Body of pancreas (tissue), 4 donors: ENCODE results near the gene DYNLL1. TPM values are rescaled to one million over a fixed set of nuclear protein-coding genes. Genes with fewer than 3 reads are reported as not detected.

Experiments
- ATAC-seq: fragments of 150-250 bp; one replicate; pipeline ENCODE4 v1.9.1; 2016
- DNase-seq, 4 donors: peaks; one replicate each; pipeline ENCODE4 v3.0.0-alpha.2; 2019
- H3K27ac ChIP-seq, 4 donors: fragments of 200-600 bp; sonication (generic); 1 replicate in 3 of 4; 2 replicates in 1 of 4; pipeline versions ENCODE4 v1.5.1 to v1.6.1; 2016 to 2019; ENCODE audit warnings: mild to moderate bottlenecking in 1 of 4, mixed read lengths in 1 of 4, moderate library complexity in 1 of 4
- H3K27me3 ChIP-seq, 2 donors: fragments of 200-600 bp; sonication (generic); one replicate each; pipeline ENCODE4 v1.6.0; 2016; ENCODE audit warnings: mild to moderate bottlenecking in 1 of 2
- H3K36me3 ChIP-seq, 2 donors: fragments of 200-600 bp; sonication (generic); replicated peaks in 1 of 2; 2 replicates each; pipeline ENCODE4 v1.5.1; 2016; ENCODE audit warnings: low read depth in 2 of 2; ENCODE audit not compliant: insufficient read depth in 1 of 2
- H3K4me1 ChIP-seq: fragments of 200-600 bp; sonication (generic); one replicate; pipeline ENCODE4 v1.6.0; 2016
- H3K4me3 ChIP-seq, 2 donors: fragments of 200-600 bp; sonication (generic); 1 replicate in 1 of 2; 2 replicates in 1 of 2; pipeline ENCODE4 v1.5.1; 2016 to 2019
- H3K9me3 ChIP-seq, 3 donors: fragments of 200-600 bp; sonication (generic); 1 replicate in 2 of 3; 2 replicates in 1 of 3; pipeline ENCODE4 v1.5.1; 2016
- POLR2A ChIP-seq, 3 donors: fragments of 450-650 bp; IDR thresholded peaks; one replicate each; pipeline ENCODE4 v1.6.1; 2016; ENCODE audit warnings: antibody characterized with exemption in 3 of 3, mild to moderate bottlenecking in 2 of 3
- WGBS, 2 donors: methylation state at CpG; one replicate each; pipeline ENCODE4 v1.1.5; 2017; 5-methylcytosine and 5-hydroxymethylcytosine counted together
- intact Hi-C: fragments of 100-400 bp; cut with DNase I; formaldehyde crosslinking; loops from one replicate; pipeline ENCODE4 v1.15.1; 2023
- total RNA-seq, 2 donors: library from RNA; depleted of rRNA; stranded (reverse); fragments of >200 nt; gene quantifications; one replicate each; pipeline ENCODE4 v1.1.0, GENCODE V29; 2016
- TF ChIP-seq, protein P1 (sequence below), 7 experiments: fragments of 450-650 bp in 4 of 7; fragments of 200-600 bp in 3 of 7; sonication (generic) in 3 of 7; IDR thresholded peaks; one replicate each; pipeline ENCODE4 v1.5.1; 2016 to 2019; ENCODE audit warnings: antibody characterized with exemption in 7 of 7

The DYNLL1 gene
- total RNA-seq, 2 donors from 2014 or later, result 48.5 to 143 TPM

DNA sequence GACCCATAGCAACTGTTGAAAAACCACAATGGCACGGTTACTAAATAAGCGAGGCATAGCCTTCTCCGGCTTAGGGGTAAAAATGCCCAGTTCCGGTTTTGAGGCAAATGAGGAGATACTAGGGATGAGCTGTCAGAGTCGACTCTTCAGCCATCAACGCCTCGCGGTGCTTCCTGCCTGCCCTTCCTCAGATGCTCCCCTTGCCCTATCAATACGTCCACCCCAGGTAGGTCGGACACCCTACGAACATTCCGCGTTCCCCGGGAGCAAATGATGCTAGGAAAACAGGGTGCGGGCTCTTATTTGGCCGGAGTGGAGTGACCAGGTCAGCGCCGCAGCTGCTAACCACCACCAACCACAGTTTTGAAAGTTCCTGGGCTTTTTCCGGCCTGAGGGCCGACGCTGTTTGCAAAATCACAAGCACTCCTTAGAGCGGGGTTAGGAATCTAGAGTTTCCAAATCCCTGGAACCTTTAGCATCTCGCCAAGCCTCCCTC is 27.5 kb upstream of the DYNLL1 start:
- no peaks in the 10 kb centered on the region for H3K27me3 ChIP-seq
- 1 to 2% methylated on average over 23 of the region's 23 CpGs for WGBS, 2 donors
- intact Hi-C loops, result no loop called here

DNA sequence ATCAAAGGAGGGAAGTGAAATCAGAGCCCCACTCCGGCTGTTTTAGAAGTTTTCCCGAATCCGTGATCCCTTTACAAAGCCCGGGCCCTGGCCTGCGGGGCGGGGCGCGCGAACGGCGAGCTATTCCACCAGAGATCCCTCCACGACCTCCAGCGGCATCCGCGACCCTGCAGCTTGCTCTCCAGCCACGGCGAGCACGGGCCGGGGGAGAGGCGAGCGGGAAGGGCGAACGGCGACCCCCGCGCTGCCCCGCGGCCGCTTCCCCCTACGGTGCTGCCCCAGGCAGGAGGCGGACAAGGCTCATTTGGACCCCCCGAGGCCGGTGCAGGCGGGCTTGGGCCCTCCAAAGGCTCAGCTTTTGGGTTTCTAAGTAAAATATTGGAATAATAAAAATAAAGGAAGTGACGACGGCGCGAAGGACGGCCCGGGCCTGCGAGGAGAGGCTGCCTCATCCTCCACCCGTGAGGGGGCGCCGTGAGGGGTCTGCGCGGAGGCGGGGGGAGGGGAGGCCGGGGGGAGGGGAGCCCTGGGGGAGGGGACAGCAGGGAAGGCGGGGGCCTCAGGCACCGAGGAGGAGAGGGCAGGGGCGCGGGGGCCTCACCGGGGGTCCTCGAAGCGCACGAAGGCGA is 27.0 kb upstream of the DYNLL1 start:
- TF ChIP-seq, protein P1, sequence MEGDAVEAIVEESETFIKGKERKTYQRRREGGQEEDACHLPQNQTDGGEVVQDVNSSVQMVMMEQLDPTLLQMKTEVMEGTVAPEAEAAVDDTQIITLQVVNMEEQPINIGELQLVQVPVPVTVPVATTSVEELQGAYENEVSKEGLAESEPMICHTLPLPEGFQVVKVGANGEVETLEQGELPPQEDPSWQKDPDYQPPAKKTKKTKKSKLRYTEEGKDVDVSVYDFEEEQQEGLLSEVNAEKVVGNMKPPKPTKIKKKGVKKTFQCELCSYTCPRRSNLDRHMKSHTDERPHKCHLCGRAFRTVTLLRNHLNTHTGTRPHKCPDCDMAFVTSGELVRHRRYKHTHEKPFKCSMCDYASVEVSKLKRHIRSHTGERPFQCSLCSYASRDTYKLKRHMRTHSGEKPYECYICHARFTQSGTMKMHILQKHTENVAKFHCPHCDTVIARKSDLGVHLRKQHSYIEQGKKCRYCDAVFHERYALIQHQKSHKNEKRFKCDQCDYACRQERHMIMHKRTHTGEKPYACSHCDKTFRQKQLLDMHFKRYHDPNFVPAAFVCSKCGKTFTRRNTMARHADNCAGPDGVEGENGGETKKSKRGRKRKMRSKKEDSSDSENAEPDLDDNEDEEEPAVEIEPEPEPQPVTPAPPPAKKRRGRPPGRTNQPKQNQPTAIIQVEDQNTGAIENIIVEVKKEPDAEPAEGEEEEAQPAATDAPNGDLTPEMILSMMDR (IDR thresholded peaks at IDR 0.05), result no peak
- no peak for TF ChIP-seq POLR2A (IDR thresholded peaks at IDR 0.05)
- 0% methylated on average over 14 to 46 of the region's 57 CpGs for WGBS, 2 donors
- H3K4me1 ChIP-seq, result peaks cover 37% of the 10 kb centered on the region
- peak; percentile 8 to 53 (median 31) for DNase-seq
- peak; percentile 9 for ATAC-seq
- H3K9me3 ChIP-seq, result no peaks in the 10 kb centered on the region
- H3K4me3 ChIP-seq, result peak overlapping the region; percentile 90 to 93
- intact Hi-C loops, result no loop called here
- peak overlapping the region; percentile 81 to 95 (median 88) for H3K27ac ChIP-seq
- no peaks in the 10 kb centered on the region for H3K27me3 ChIP-seq
- peaks cover 3 to 8% of the 10 kb centered on the region in 2 donors for H3K36me3 ChIP-seq

More for the DNA sequence above, 27.5 kb upstream of the DYNLL1 start:
- ATAC-seq (peak; percentile 2), DNase-seq (peak; percentile 35 to 57 (median 47))
- TF ChIP-seq POLR2A (IDR thresholded peaks at IDR 0.05), result no peak
- TF ChIP-seq, protein P1 (IDR thresholded peaks at IDR 0.05), result no peak
- H3K27ac ChIP-seq, result peak overlapping the region; percentile 81 to 95 (median 88)
- peaks cover 37% of the 10 kb centered on the region for H3K4me1 ChIP-seq
- H3K36me3 ChIP-seq, result peaks cover 9 to 14% of the 10 kb centered on the region in 2 donors
- H3K4me3 ChIP-seq, result peak overlapping the region; percentile 90 to 93
- no peaks in the 10 kb centered on the region for H3K9me3 ChIP-seq

DNA sequence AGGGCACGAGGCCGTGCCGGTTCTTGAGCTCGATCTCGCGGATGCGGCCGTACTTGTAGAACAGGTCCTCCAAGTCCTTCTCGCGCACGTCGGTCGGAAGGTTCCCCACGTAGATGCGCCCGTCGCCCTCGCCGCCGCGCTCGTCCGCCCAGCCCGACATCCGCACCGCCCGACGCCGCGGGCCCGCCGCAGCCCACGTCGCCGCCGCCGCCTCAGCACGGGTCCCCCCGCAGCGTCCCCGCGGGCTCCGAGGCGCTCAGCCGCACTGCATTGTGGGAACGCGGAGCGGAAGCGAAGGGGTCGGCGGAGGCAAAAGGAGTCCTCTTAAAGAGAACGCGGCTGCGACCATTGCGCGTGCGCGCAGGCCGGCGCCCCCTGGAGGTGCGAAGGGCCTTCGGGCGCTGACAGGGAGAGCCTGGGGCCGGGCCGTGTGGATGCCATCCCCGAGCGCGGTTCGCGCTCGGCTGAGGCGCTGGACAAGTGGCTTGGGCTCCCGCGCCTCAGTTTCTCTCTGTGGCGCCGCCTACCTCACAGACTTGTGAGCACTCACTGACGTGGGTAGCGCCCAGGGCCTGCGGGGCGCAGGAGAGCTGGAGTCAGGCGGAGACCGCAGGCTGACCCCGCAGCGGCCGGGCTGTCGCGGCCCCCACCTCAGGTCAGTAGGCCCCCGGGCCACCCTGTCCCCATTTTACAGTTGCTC is 26.3 kb upstream of the DYNLL1 start, which contains the start of gene SRSF9:
Gene SRSF9, minus strand, starts transcription at position 299 of the 700 bp plus-strand sequence. Its CDS starts 139 bp downstream, at position 160.
- Histone ChIP-seq H3K27me3 (no peaks in the 10 kb centered on the region), H3K36me3 (peaks cover 0 to 3% of the 10 kb centered on the region in 2 donors), H3K27ac (peak within 1 kb of the TSS; percentile 81 to 95 (median 88)), H3K9me3 (no peaks in the 10 kb centered on the region), H3K4me1 (peaks cover 37% of the 10 kb centered on the region), H3K4me3 (peak within 1 kb of the TSS; percentile 90 to 93)
- DNase-seq (peak; percentile 94 to 96 (median 95)), ATAC-seq (peak; percentile 93)
- 0% methylated on average over 65 of the region's 88 CpGs; no CpG with 5 or more reads in 1 of the 2 donors for WGBS, 2 donors
- TF ChIP-seq POLR2A (IDR thresholded peaks at IDR 0.05), result peak in 2 of 3 donors; percentile 66 to 68
- TF ChIP-seq, protein P1 (IDR thresholded peaks at IDR 0.05), result peak; percentile 79 to 99 (median 93)
- intact Hi-C loops, result no loop called here

DNA sequence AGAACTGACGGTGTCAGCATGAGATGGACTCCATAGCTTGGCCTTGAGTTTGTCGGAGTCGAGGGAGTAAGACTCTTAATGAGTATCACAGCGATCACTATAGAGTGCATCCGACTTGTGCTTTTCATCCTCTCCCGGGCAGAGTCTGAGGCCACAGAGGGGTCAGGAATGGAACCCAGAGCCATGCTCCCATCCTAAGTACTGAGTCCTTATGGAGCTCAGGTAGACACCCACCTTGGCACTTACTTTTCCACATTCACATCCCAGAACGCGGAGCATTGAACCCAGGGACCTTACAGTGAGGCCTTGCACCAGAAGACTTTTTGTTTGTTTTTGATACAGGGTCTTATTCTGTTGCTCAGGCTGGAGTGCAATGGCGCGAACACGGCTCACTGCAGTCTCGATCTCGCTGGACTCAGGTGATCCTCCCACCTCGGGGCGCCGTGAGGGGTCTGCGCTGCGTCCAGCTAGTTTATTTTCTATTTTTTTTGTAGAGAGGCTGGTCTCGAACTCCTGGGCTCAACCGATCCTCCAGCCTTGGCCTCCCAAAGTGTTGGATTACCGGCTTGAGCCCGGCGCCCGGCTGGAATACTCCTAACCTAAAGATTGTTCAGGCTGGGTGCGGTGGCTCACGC is 25.6 kb upstream of the DYNLL1 start:
- Histone ChIP-seq H3K27me3 (no peaks in the 10 kb centered on the region), H3K4me1 (peaks cover 37% of the 10 kb centered on the region), H3K9me3 (no peaks in the 10 kb centered on the region), H3K27ac (peak overlapping the region; percentile 81 to 95 (median 88)), H3K4me3 (peak overlapping the region; percentile 27 to 53), H3K36me3 (no peaks in the 10 kb centered on the region)
- intact Hi-C loops, result no loop called here
- TF ChIP-seq, protein P1 (IDR thresholded peaks at IDR 0.05), result no peak
- TF ChIP-seq POLR2A (IDR thresholded peaks at IDR 0.05), result no peak
- WGBS, 2 donors, result 64 to 76% methylated on average over 21 to 26 of the region's 26 CpGs
- ATAC-seq (peak; percentile 2), DNase-seq (no peak)
